HG03045 (cell line): ENCODE data around the gene CCS.
"Not testable (repeated sequence)": the region's sequence is repeated elsewhere in the genome, so short reads cannot be mapped to it uniquely, and the experiment has no call there.

Experiments used
- ATAC-seq: cut with Tn5 transposase; IDR thresholded peaks from one replicate; pipeline ENCODE4 v1.9.1; 2021; ENCODE audit warnings: mild to moderate bottlenecking, moderate library complexity; ENCODE audit not compliant: unreplicated experiment

Gene CCS

DNA sequence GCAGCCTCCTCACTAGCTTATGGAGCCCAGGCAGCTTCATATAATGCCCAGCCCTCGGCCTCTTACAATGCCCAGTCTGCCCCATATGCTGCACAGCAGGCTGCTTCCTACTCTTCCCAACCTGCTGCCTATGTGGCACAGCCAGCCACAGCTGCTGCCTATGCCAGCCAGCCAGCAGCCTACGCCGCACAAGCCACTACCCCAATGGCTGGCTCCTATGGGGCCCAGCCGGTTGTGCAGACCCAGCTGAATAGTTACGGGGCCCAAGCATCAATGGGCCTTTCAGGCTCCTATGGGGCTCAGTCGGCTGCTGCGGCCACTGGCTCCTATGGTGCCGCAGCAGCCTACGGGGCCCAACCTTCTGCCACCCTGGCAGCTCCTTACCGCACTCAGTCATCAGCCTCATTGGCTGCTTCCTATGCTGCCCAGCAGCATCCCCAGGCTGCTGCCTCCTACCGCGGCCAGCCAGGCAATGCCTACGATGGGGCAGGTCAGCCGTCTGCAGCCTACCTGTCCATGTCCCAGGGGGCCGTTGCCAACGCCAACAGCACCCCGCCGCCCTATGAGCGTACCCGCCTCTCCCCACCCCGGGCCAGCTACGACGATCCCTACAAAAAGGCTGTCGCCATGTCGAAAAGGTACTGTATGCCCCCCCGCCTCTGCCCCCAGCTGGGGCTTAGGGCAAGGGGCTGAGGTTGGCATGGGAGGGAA is 32.2 kb downstream of the CCS start:
- ATAC-seq = no peak

DNA sequence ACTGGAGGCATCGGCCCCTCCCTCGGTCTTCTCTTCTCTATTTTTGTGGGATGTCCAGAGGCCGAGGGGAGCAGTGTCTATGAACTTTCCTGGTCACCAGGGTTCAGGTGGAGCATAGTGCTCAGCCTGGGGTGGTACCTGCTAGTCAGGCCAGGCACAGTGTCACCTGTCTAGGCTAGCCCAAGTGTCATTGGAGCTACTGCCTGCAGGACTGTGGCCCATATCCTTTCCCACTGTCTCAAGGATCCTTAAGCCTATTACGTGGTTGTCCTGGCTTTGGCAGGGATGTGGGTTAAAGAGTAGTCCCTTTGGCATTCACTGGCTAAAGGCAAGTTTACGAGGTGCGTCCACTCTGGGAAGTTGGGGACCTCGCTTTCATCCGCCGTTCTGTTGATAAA is 32.8 kb downstream of the CCS start:
- no peak for ATAC-seq

DNA sequence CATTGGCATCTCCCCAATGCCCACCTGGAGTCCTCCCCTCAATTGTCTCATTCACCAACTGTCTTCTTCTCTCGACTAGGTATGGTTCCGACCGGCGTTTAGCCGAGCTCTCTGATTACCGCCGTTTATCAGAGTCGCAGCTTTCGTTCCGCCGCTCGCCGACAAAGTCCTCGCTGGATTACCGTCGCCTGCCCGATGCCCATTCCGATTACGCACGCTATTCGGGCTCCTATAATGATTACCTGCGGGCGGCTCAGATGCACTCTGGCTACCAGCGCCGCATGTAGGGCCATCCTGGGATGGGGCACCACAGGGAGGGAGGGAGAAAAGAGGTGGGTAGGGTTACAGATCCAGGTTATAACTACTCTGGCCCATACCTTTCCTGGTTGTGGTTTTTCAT is 33.4 kb downstream of the CCS start:
- no peak for ATAC-seq

DNA sequence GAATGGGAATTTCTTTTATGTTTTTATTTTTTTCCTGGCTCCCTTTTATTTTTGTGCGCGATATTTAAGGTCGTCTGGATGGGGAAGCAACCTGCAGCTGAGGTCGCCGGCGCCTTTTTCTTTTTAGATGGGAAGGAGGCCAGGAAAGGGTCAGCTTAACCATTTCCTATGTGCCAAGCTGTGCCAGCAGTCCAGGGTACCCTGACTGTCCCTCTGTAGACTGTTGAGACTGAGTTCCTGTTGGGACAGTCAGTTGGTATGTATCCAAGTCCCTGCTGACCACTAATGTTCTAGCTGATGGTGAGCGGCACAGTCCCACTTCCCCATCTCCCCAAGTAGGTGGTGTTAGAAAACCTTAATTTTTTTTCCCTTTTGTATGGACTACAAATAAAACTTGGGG is 33.9 kb downstream of the CCS start:
- no peak for ATAC-seq

DNA sequence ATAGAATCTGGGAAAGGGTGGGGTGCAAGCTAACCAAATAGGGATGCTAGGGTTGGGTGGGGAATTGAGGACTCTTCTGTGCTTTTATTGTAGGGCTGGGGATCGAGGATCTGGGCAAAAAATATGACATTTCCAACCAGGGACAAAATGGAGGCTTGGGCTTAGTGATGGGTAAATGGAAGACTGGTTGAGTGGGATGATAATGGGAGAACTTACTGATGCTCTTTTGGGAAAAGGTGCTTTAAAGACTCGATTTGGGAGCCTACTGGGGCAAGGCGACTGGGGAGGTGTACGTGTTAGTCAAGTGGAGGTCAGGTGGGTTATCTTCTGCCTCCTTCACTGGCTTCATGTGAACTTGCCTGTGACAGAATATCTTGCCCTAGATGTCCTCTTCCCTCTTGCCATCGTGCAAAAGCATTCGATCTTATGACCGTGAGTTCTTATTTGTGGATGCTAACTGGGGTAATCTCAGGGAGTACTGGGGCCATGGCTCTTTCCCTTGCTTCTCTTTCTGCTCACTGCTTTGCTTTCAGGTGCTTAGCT is 35.1 kb downstream of the CCS start:
- no peak for ATAC-seq

DNA sequence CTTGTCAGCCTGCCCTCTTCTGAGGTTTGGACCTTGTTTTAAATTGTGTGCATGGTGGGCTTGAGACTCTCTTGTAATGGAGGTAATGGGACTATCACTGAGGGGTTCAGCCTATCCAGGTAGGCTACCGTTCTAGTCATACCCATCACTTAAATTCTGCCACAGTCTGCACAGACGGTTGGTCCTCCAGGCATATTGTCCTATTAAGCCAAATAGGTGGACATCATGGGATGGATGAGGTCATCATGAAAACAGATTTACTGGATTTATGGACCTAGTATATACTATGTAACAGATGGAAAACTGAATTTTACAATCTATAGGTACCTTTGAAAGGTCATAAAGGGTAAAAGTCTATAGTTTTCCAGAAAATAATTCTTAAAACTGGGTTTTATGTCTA is 36.4 kb downstream of the CCS start:
- ATAC-seq = no peak

DNA sequence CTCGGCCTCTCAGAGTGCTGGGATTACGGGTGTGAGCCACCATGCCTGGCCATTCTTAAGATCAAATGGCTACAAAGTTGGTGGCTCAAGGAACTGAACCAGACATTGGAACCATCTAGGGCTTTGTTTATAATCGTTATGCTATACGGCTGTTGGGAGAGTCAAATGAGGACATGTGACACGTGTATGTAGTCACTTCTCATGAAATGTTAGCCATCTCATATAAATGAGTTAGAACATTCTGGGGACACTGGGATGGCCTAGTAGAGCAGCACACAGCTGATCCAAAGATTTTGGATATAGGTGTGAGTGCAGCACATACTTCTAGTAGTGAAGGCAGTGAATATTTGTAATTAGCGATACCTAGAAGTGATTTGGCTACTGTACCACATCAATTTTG is 38.9 kb downstream of the CCS start:
- no peak for ATAC-seq

DNA sequence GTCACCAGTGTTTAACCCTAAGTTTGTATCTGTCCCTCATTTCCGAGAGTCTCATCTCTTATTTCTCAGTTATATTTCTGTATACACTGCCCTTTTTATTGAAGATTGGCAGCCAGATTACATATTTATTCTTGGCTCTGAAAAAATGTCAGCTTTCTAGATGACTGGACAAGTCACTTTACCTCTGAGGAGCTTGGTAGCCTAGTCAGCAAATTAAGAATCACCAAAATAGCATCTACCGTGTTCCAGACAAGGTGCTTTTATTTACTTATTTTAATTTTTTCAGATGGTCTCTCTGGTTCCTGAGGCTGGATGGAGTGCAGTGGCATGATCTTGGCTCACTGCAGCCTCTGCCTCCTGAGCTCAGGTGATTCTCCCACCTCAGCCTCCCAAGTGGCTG is 40.0 kb downstream of the CCS start:
- ATAC-seq = no peak

DNA sequence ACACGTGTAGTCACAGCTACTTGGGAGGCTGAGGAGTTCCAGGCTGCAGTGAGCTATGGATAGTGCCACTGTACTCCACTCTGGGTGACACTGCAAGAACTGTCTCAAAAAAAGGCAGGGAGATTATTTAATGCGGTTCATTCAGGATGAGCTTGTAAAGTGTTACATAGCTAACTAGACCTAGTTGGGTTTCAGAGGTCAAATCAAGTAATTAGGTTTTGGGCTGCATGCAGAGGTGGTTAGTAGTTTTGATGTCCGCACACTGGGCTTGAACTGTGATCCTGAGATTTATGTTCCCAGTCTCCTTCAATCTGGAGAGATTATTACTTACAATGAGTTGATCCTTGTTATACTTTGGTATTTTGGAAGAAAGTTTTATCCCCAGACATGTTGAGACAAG is 43.4 kb downstream of the CCS start:
- no peak for ATAC-seq

DNA sequence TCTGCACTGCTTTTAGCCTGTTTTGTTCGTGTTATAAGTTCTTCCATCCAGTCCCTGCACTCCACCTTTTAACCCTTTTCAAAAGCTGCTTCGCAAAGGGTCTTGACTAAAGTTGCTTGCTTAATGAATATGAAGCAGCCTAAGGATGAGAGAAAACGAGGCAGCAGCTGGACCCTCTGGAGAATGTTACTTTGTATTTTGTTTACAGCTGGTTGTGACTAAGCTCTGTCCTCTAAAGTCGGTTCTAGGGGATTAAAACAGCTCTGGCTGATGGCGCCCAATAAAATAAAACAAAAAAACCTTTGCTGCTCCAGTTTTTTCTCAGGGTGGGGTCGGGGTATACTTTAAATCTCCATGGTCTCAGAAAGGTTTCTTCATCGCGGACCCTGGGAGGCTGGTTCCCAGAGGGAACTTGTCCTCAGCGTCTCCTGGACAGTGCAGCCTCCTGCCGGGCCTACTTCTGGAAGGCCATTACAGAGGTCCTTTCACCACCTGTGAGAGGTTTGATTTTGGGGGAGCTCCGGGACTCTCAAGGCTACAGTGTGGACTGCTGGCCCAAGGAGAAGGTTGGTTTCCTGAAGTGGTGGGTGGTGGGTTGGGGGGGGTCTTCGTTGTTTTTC is 44.7 kb downstream of the CCS start:
- ATAC-seq = no peak

DNA sequence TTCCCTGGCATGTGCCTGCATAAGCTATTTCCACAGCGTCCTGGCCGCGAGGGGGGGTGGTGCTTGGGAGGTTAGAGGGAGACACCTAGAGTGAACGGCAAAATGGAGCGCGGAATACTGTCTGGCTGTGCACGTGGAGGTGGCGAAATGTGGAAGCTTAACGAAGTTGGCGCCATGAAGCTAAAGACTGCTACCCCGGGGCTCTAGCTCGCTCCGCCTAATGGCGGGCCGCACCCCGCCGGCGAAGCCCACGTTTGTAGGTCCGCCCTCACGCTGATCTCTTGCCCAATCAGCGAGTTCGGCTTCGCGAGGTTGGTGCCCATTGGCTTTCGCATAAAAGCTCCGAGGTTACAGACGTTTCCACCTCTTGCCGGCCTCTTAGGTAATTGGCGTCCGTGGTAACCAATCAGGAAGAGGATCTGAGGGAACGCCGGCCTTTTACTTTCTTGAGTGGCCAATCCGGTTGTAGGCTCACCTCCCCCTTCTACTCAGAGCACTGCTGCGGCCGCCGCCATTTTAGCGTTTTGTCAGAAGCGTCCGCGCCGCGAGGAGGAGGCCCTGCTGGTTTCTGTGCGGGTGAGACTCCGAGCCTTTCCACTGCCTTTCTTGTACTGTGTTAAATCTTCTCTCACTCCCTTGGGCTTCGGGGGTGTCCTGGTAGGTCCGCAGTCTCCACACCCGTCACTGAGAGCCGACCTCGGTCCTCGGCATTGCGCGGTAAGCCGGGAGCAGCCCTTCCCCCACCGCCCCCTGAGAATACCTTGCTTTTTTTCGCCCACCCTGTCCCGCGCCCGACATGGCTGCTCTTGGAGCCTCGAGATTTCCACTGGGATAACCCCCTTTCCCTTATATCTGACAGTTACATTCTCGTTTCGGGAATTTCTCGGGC is 45.4 kb downstream of the CCS start, which contains the start of gene RBM4:
RBM4 (plus strand) TSS at position 527 of the 889 bp plus-strand sequence. CDS start 1,009 bp downstream, outside the sequence.
- peak; percentile 96 for ATAC-seq

DNA sequence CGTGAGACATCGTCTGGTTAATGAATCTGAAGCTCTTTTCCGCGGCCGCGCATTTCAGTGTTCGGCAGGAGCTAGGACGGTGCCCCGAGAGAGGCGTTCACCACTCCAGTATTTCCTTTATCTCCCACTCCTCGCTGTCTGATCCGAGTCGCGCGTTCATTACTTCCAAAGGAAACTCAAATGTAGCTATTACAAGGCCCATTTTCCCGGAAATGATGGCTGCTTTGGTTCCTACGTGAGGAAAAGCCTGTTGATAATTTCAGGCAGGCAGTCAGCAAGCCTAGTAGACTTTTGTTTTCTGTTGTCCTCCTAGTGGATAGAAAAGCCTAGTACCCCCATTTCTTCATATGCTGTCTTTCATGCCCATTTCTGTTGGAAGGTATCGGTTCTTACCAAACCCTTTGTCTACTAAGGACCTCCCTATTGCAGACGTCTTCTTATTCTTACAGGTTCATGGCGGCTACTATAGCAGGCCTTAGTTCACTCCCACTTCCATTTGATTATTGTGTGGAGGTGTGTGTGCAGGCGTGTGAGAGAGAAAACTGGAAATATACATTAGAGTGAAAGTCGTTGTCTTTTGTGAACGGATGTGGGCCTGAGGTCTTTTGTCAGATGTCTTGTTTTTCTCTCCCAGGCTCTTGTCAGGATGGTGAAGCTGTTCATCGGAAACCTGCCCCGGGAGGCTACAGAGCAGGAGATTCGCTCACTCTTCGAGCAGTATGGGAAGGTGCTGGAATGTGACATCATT is 46.3 kb downstream of the CCS start:
- no peak for ATAC-seq

DNA sequence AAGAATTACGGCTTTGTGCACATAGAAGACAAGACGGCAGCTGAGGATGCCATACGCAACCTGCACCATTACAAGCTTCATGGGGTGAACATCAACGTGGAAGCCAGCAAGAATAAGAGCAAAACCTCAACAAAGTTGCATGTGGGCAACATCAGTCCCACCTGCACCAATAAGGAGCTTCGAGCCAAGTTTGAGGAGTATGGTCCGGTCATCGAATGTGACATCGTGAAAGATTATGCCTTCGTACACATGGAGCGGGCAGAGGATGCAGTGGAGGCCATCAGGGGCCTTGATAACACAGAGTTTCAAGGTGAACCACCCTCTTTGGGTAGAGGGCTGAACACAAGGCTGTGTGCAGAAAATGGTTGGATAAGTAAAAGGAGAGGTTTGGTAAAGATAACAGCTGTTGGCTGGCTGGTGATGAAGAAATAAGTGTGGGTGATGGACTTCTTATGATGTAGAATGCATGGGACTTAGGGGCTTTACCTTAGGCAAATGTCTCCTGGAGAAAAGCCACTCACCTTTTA is 46.9 kb downstream of the CCS start:
- not testable (repeated sequence) for ATAC-seq

DNA sequence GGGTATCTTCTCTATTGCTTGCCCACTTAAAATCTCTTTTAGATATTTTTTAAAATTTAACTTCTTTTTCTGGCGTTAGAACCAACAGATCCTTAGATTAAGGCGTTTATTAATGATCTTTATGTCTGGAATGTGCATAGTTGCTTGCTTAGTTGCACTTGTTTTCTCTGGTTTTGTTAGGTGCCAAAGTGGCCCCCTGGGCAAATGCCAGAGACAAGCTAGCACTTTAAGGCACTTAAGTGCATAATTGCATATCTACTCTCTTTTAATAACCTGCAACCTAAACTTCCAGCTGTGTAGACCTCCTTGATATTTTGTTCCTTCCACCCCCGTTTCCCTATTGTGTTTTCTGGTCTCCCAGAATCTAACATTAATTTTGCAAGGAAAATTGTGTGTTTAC is 48.8 kb downstream of the CCS start:
- ATAC-seq = no peak

DNA sequence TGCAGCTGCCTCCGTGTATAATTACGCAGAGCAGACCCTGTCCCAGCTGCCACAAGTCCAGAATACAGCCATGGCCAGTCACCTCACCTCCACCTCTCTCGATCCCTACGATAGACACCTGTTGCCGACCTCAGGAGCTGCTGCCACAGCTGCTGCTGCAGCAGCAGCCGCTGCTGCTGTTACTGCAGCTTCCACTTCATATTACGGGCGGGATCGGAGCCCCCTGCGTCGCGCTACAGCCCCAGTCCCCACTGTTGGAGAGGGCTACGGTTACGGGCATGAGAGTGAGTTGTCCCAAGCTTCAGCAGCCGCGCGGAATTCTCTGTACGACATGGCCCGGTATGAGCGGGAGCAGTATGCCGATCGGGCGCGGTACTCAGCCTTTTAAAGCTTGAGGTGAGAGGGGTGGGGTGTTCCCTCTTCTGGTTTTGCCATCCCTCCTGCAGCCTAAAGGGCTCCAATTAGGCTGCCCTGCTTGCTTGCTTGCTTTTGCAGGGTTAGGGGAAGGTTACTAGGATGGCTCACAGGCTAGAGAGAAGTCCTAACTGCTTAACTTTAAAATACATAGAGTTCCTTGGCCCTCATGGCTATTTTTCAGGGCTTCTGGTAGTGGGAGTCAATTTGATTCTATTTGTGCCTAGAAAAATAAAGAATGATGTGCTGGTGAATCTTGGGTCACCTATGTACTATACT is 50.9 kb downstream of the CCS start:
- ATAC-seq = no peak

DNA sequence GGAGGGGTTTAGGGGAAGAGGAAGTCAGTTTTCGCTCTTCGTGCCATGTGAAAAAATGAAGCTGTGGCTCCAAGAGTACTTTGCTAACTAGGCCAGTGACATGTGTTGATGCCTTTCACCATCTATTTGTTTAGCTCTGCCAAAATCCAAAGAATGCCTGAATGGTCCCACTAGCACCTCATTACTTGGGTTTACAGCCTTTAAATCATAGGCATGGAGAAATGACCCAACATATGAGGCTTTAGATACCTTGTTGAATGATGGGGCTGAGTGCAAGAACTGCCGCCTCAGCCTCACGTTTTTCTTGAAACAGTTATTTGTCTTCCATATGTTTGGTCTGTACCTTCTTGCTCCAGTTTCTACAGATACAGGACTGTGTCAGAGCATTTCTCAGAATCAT is 53.8 kb downstream of the CCS start:
- no peak for ATAC-seq

DNA sequence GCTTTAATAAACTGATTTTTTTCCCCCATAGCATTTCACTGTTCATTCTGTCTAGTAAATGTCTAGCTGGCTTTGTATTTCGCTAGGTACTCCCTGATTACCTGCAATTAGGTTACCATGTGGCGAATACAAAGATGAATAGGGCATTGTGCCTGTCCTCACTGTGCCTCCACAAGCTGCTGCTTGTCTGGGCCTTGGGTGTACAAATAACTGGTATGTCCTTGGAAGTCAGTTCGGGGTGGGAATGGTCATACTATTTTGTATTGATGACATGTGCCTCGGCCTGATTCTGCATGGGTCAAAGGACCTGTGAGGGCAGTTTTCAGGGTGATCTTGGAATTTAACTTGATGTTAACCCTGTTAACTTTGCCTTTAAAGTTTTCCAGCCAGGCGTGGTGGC is 56.9 kb downstream of the CCS start:
- ATAC-seq = no peak

DNA sequence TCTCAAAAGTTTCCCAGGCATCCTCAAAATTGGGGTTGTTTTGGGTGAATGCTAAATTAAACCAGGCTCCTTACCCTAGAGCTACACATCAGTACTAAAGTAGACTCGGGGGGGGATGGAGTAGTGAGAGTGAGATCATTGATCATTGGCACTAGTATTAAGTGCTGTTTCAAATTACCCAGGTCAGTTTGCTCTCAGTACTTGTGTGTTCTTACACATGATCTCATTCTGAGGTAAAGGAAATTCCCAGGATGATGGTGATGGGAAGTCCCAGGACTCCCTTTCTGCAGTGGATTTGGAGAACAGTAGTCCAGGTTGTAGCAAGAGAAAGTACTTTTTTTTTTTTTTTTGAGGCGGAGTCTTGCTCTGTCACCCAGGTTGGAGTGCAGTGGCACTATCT is 58.0 kb downstream of the CCS start:
- no peak for ATAC-seq

DNA sequence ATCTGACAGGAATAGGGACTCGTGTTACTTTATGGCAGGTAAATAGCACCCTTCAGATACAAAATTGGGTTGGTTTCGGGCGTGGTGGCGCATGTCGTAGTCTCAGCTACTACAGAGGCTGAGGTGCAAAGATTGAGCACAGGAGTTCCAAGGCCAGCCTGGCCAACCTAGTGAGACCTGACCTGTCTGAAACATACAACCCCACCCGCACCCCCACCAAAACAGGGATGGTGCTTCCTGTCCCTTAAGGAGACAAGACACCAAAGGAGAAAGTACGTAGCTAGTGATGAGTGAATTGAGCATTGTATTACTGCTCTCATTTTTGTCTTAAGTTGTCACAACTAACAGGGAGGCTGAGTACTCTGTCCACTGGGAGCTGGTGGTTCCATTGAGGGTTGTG is 59.7 kb downstream of the CCS start:
- ATAC-seq = no peak

DNA sequence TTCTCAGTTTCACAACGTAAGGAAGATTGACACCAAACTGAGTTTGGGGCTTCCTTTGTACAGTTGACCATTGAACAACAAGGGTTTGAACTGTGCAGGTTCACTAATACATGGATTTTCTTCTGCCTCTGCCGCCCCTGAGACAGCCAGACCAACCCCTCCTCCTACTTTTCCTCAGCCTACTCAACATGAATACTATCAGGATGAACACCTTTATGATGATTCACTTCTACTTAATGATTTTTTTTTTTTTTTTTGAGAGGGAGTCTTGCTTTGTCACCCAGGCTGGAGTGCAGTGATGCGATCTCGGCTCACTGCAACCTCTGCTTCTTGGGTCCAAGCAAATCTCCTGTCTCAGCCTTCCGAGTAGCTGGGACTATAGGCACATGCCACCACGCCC is 60.1 kb downstream of the CCS start:
- no peak for ATAC-seq
